ENCODE results near the gene RHEX.

- no peak for TF ChIP-seq CTCF (conservative IDR thresholded peaks at IDR 0.05 in 1 of 2, IDR thresholded peaks at IDR 0.05 in 1 of 2; ENCODE audit: low read depth in 1 of 2, low read length in 2 of 2)
- TF ChIP-seq EZH2 (IDR thresholded peaks at IDR 0.05; ENCODE audit: low read length, missing control alignments): no peak
Measured at GRCh38 chr1:206021626-206022365, 31.2 kb upstream of the RHEX start.
